HepG2 (cell line): ENCODE measurements around the gene ALDH18A1. TPM values are rescaled to one million over a fixed set of nuclear protein-coding genes. Genes with fewer than 3 reads are reported as not detected.

Source experiments
- BCL3 ChIP-seq: sonication (generic); formaldehyde crosslinking; IDR thresholded peaks from 2 replicates; pipeline ENCODE4 v1.5.1; 2020; ENCODE audit warnings: mild to moderate bottlenecking, missing genetic modification reagents, moderate library complexity
- CCDC6 ChIP-seq: sonication (generic); formaldehyde crosslinking; IDR thresholded peaks from 2 replicates; pipeline ENCODE4 v1.8.1; 2022; ENCODE audit warnings: mild to moderate bottlenecking, missing genetic modification reagents, moderate library complexity
- FOXA3 ChIP-seq: IDR thresholded peaks from 2 replicates; pipeline ENCODE4 v1.6.1; 2016; ENCODE audit warnings: missing genetic modification reagents, missing compliant biosample characterization
- HNRNPL ChIP-seq: fragments of 200-400 bp; formaldehyde crosslinking; IDR thresholded peaks from 2 replicates; pipeline ENCODE4 v1.6.1; 2017; ENCODE audit warnings: mild to moderate bottlenecking, low read depth, low read length
- IKZF5 ChIP-seq: IDR thresholded peaks from 2 replicates; pipeline ENCODE4 v1.6.1; 2018; ENCODE audit warnings: missing genetic modification reagents, mild to moderate bottlenecking, missing compliant biosample characterization
- KDM2A ChIP-seq: sonication (generic); formaldehyde crosslinking; IDR thresholded peaks from 2 replicates; pipeline ENCODE4 v1.4.0; 2020; ENCODE audit warnings: low read depth, missing genetic modification reagents, borderline replicate concordance
- NR1H2 ChIP-seq: sonication (generic); formaldehyde crosslinking; IDR thresholded peaks from 2 replicates; pipeline ENCODE4 v1.8.1; 2022; ENCODE audit warnings: low read depth, missing genetic modification reagents, borderline replicate concordance
- POLR2AphosphoS5 ChIP-seq: IDR thresholded peaks from 2 replicates; pipeline ENCODE4 v1.6.1; 2012; ENCODE audit warnings: low read depth, low read length
- PRPF4 ChIP-seq: fragments of 200-400 bp; formaldehyde crosslinking; IDR thresholded peaks from 2 replicates; pipeline ENCODE4 v1.6.1; 2016; ENCODE audit warnings: low read length, low read depth; ENCODE audit not compliant: poor library complexity, severe bottlenecking
- SCMH1 ChIP-seq: sonication (generic); formaldehyde crosslinking; IDR thresholded peaks from 2 replicates; pipeline ENCODE4 v1.9.0; 2021; ENCODE audit warnings: missing genetic modification reagents, mild to moderate bottlenecking, borderline replicate concordance
- SYNCRIP ChIP-seq: fragments of 200-400 bp; formaldehyde crosslinking; IDR thresholded peaks from 2 replicates; pipeline ENCODE4 v1.6.1; 2018; ENCODE audit warnings: mild to moderate bottlenecking, low read depth, low read length; ENCODE audit not compliant: insufficient read depth
- TFE3 ChIP-seq: IDR thresholded peaks from 2 replicates; pipeline ENCODE4 v1.6.1; 2016
- YEATS4 ChIP-seq: sonication (generic); formaldehyde crosslinking; IDR thresholded peaks from 2 replicates; pipeline ENCODE4 v1.4.0; 2020; ENCODE audit warnings: missing genetic modification reagents, borderline replicate concordance
- ZBTB43 ChIP-seq: sonication (generic); formaldehyde crosslinking; conservative IDR thresholded peaks from 2 replicates; pipeline ENCODE4 v1.4.0; 2020; ENCODE audit warnings: missing genetic modification reagents
- ZNF431 ChIP-seq: sonication (generic); formaldehyde crosslinking; IDR thresholded peaks from 2 replicates; pipeline ENCODE4 v1.9.0; 2022; ENCODE audit warnings: missing genetic modification reagents, low read depth, mild to moderate bottlenecking, borderline replicate concordance
- ZNF607 ChIP-seq: sonication (generic); formaldehyde crosslinking; IDR thresholded peaks from 2 replicates; pipeline ENCODE4 v1.5.1; 2020; ENCODE audit warnings: missing genetic modification reagents, mild to moderate bottlenecking, borderline replicate concordance
- ZNF652 ChIP-seq: IDR thresholded peaks from 2 replicates; pipeline ENCODE4 v1.6.1; 2016; ENCODE audit warnings: low read depth, borderline replicate concordance
- ZNF841 ChIP-seq: sonication (generic); formaldehyde crosslinking; IDR thresholded peaks from 2 replicates; pipeline ENCODE4 v1.8.1; 2023; ENCODE audit warnings: missing genetic modification reagents, borderline replicate concordance
- ZXDC ChIP-seq: sonication (generic); formaldehyde crosslinking; IDR thresholded peaks from 2 replicates; pipeline ENCODE4 v1.5.0; 2020; ENCODE audit warnings: mild to moderate bottlenecking, missing genetic modification reagents
- polyA plus RNA-seq, 8 experiments: library from polyadenylated mRNA; depleted of rRNA in 3 of 8; stranded (reverse) in 7 of 8; unstranded in 1 of 8; fragments of >200 nt; fragmentation: Illumina TruSeq in 4 of 8; extraction: Trizol in 4 of 8; gene quantifications; 2 replicates each; pipeline versions ENCODE4 v1.2.1 to v1.2.3, GENCODE V29; 2011 to 2016; ENCODE audit warnings: low read depth in 4 of 8, missing spikeins in 1 of 8, mixed read lengths in 1 of 8; ENCODE audit not compliant: insufficient read depth in 1 of 8
- total RNA-seq, 5 experiments: library from RNA; depleted of rRNA; stranded (reverse); fragments of >200 nt; fragmentation: Illumina TruSeq; extraction: Trizol; gene quantifications; 2 replicates each; pipeline ENCODE4 v1.2.3, GENCODE V29; 2016; ENCODE audit warnings: low read depth in 1 of 5

Gene ALDH18A1
- total and polyA plus RNA-seq, 2 of the 13 experiments (the other 11 are each of a cell fraction or from before 2014, with no cell fraction given): 180 to 263 TPM

- TF ChIP-seq YEATS4: peak; percentile 94
- peak; percentile 73; the same call in 1 of the 2 replicates for TF ChIP-seq ZNF431 (CRISPR knock-in tag)
- TF ChIP-seq ZBTB43 (CRISPR knock-in tag): 0 out of 2 replicates have a peak, but pooled peaks have one; percentile 57
- 0 out of 2 replicates have a peak, but pooled peaks have one; percentile 74 for TF ChIP-seq ZXDC
- peak; percentile 97 for TF ChIP-seq ZNF652 (CRISPR knock-in tag)
- peak; percentile 85 for TF ChIP-seq KDM2A (CRISPR knock-in tag)
- no peak for TF ChIP-seq ZNF841 (CRISPR knock-in tag)
- TF ChIP-seq SYNCRIP: no peak
- TF ChIP-seq SCMH1 (CRISPR knock-in tag): no peak
- peak; percentile 59; the same call in 1 of the 2 replicates for TF ChIP-seq POLR2AphosphoS5
- 0 out of 2 replicates have a peak, but pooled peaks have one; percentile 66 for TF ChIP-seq NR1H2 (CRISPR knock-in tag)
- TF ChIP-seq PRPF4: no peak
- peak; percentile 87 for TF ChIP-seq BCL3 (CRISPR knock-in tag)
- TF ChIP-seq HNRNPL: no peak
- TF ChIP-seq TFE3 (CRISPR knock-in tag): peak; percentile 45; the same call in 1 of the 2 replicates
- peak; percentile 30; the same call in 1 of the 2 replicates for TF ChIP-seq FOXA3 (CRISPR knock-in tag)
- TF ChIP-seq CCDC6 (CRISPR knock-in tag): no peak; the same call in 1 of the 2 replicates
- peak; percentile 63; the same call in 1 of the 2 replicates for TF ChIP-seq IKZF5
- no peak; the same call in 1 of the 2 replicates for TF ChIP-seq ZNF607 (CRISPR knock-in tag)
Measured at GRCh38 chr10:95656291-95657164, at the start of gene ALDH18A1 (continued).
